Breast epithelium (tissue), 3 donors: ENCODE measurements around the gene STX2.

Source experiments
- POLR2A ChIP-seq: fragments of 450-650 bp; IDR thresholded peaks from one replicate; pipeline ENCODE4 v1.6.1; 2016; ENCODE audit warnings: antibody characterized with exemption, mild to moderate bottlenecking, moderate library complexity
- POLR2AphosphoS5 ChIP-seq, 3 donors: sonication (generic); formaldehyde crosslinking; IDR thresholded peaks; one replicate each; pipeline ENCODE4 v1.6.1; 2017; ENCODE audit warnings: antibody characterized with exemption in 3 of 3
- TF ChIP-seq, protein P1 (sequence below), 3 donors: fragments of 450-650 bp; IDR thresholded peaks; one replicate each; pipeline ENCODE4 v1.5.1; 2016 to 2017; ENCODE audit warnings: antibody characterized with exemption in 3 of 3, mild to moderate bottlenecking in 3 of 3, moderate library complexity in 3 of 3

GRCh38 chr12:130796985-130797686, 41.9 kb downstream of the STX2 start:
- TF ChIP-seq, protein P1, sequence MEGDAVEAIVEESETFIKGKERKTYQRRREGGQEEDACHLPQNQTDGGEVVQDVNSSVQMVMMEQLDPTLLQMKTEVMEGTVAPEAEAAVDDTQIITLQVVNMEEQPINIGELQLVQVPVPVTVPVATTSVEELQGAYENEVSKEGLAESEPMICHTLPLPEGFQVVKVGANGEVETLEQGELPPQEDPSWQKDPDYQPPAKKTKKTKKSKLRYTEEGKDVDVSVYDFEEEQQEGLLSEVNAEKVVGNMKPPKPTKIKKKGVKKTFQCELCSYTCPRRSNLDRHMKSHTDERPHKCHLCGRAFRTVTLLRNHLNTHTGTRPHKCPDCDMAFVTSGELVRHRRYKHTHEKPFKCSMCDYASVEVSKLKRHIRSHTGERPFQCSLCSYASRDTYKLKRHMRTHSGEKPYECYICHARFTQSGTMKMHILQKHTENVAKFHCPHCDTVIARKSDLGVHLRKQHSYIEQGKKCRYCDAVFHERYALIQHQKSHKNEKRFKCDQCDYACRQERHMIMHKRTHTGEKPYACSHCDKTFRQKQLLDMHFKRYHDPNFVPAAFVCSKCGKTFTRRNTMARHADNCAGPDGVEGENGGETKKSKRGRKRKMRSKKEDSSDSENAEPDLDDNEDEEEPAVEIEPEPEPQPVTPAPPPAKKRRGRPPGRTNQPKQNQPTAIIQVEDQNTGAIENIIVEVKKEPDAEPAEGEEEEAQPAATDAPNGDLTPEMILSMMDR (IDR thresholded peaks at IDR 0.05): no peak
- TF ChIP-seq POLR2A (no peak), POLR2AphosphoS5 (IDR thresholded peaks at IDR 0.05) (no peak)
